Measurements from ENCODE around the gene CADPS. TPM values are rescaled to one million over a fixed set of nuclear protein-coding genes. Genes with fewer than 3 reads are reported as not detected.

CADPS gene
- total and polyA plus RNA-seq, 10 donors = 0.16 to 3.6 (median 0.40) TPM

DNA sequence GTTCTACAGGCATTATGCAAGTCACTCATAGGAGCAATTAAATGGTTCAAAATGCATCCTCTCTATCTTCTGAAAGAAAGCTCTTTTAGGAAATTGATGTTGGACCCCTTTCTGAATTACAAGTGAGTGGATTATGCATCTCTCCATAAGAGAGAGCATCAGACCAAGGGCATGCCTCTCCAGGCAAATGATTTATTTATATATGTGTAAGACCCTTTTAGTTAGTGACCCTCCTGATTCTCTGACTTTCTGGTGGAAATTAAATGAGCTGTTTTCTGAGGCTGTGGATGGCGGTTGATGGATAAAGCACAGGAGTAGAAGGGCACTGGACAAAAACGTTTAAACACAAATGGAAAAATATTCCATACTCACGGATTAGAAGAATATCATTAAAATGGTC, 62.6 kb downstream of the CADPS start:
- intact Hi-C loops (cut with DNase I; ENCODE audit: low total_unique reads) = no loop called here
- H3K36me3 ChIP-seq = no peaks in the 10 kb centered on the region
- no peak for TF ChIP-seq POLR2AphosphoS5 (IDR thresholded peaks at IDR 0.05)
- TF ChIP-seq, protein P1, sequence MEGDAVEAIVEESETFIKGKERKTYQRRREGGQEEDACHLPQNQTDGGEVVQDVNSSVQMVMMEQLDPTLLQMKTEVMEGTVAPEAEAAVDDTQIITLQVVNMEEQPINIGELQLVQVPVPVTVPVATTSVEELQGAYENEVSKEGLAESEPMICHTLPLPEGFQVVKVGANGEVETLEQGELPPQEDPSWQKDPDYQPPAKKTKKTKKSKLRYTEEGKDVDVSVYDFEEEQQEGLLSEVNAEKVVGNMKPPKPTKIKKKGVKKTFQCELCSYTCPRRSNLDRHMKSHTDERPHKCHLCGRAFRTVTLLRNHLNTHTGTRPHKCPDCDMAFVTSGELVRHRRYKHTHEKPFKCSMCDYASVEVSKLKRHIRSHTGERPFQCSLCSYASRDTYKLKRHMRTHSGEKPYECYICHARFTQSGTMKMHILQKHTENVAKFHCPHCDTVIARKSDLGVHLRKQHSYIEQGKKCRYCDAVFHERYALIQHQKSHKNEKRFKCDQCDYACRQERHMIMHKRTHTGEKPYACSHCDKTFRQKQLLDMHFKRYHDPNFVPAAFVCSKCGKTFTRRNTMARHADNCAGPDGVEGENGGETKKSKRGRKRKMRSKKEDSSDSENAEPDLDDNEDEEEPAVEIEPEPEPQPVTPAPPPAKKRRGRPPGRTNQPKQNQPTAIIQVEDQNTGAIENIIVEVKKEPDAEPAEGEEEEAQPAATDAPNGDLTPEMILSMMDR (IDR thresholded peaks at IDR 0.05 in 8 of 11, conservative IDR thresholded peaks at IDR 0.05 in 3 of 11) = no peak
- TF ChIP-seq POLR2A (IDR thresholded peaks at IDR 0.05) = no peak
- H3K9me3 ChIP-seq = no peaks in the 10 kb centered on the region
- no peak for DNase-seq
- no peak overlapping the region for H3K4me3 ChIP-seq
- H3K27me3 ChIP-seq (replicated peaks in 1 of 7) = no peaks in the 10 kb centered on the region
- WGBS, 5 donors = 74 to 85% (median 82%) methylated on average over 3 of the region's 3 CpGs
- no peaks in the 10 kb centered on the region for H3K4me1 ChIP-seq
- H3K27ac ChIP-seq = no peak overlapping the region

DNA sequence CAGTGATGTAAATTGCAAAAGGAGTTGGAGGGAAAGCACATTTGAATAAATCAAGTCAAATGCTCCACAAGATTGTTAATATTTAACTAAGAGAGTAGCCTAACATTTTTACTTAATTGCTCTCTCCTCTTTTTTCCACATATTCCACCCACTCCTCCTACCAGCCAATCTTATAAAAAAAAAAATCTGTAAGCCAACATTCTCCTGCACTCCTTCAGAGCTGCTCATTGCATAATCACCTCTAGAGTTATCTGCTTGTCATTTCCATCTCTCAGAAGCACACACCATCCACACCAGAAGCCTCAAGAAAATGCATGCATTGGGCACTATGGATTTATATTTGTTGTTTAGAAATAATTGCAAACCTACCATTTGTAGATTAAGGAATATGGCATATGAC, 64.1 kb downstream of the CADPS start:
- no peak for DNase-seq
- Histone ChIP-seq H3K9me3 (no peaks in the 10 kb centered on the region), H3K27me3 (replicated peaks in 1 of 7) (no peaks in the 10 kb centered on the region), H3K4me1 (no peaks in the 10 kb centered on the region), H3K4me3 (no peak overlapping the region), H3K36me3 (no peaks in the 10 kb centered on the region), H3K27ac (no peak overlapping the region)
- no peak for TF ChIP-seq POLR2AphosphoS5 (IDR thresholded peaks at IDR 0.05)
- TF ChIP-seq, protein P1 (IDR thresholded peaks at IDR 0.05 in 8 of 11, conservative IDR thresholded peaks at IDR 0.05 in 3 of 11) = no peak
- no peak for TF ChIP-seq POLR2A (IDR thresholded peaks at IDR 0.05)
- intact Hi-C loops (cut with DNase I; ENCODE audit: low total_unique reads) = no loop called here

DNA sequence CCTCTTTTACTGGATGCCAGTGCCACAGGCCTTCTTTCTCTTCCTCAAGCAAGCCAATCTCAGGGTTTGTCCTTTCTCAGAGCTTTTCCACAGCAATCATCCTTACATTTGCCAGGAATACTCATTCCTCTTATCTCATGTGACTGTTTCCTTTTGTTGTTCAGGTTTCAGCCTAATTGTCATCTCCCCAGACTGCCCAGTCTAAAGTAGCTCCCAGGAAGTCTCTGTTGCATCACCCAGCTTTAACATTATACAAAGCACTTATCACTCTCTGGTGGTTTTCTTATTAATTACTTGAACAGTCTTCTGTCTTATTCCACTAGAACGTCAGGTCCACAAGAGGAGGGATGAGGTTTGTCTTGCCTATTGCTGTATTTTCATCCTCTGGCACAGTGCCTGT, 65.8 kb downstream of the CADPS start:
- intact Hi-C loops (cut with DNase I; ENCODE audit: low total_unique reads) = no loop called here
- 66 to 88% (median 70%) methylated on average over 1 of the region's 1 CpG for WGBS, 5 donors
- H3K27ac ChIP-seq = no peak overlapping the region
- TF ChIP-seq POLR2AphosphoS5 (IDR thresholded peaks at IDR 0.05) = no peak
- TF ChIP-seq, protein P1 (IDR thresholded peaks at IDR 0.05 in 8 of 11, conservative IDR thresholded peaks at IDR 0.05 in 3 of 11) = no peak
- TF ChIP-seq POLR2A (IDR thresholded peaks at IDR 0.05) = no peak
- H3K4me3 ChIP-seq = no peak overlapping the region
- no peaks in the 10 kb centered on the region for H3K27me3 ChIP-seq (replicated peaks in 1 of 7)
- H3K9me3 ChIP-seq = no peaks in the 10 kb centered on the region
- H3K36me3 ChIP-seq = no peaks in the 10 kb centered on the region
- no peaks in the 10 kb centered on the region for H3K4me1 ChIP-seq
- no peak for DNase-seq

DNA sequence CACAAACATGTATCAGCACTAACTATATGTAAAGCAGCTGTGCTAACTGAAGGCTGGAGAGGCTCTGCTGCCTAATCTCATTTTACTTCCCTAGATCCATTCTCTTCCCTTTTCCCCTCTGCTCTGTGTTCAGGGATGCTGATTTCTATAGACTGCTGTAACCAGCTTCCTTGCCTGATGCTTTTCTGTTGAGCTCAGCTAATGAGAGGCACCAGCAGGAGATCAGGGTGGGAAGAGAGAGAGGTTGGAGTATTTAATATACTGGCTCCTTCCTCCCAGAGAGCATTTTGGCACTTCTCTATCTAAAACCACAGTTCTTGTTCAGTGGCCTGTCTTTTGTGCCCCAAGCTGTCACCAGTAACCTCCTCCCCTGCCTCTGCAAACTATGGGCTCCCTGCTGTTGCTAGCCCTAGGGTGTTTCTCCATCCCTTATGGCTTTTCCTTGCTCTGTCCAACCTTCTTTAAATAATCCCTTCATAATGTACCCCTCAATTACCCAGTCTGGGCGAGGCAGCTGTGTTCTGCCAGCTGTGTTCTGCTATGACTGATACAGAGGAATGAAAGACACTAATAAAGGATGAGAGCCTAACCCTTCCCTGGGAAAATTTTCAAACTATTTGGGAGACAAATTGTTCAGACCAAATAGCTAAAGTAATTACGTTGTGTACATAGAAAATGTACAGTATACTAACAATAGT, 69.5 kb downstream of the CADPS start:
- TF ChIP-seq, protein P1 (IDR thresholded peaks at IDR 0.05 in 8 of 11, conservative IDR thresholded peaks at IDR 0.05 in 3 of 11) = no peak
- no peak for TF ChIP-seq POLR2AphosphoS5 (IDR thresholded peaks at IDR 0.05)
- TF ChIP-seq POLR2A (IDR thresholded peaks at IDR 0.05) = no peak
- Histone ChIP-seq H3K4me1 (no peaks in the 10 kb centered on the region), H3K36me3 (no peaks in the 10 kb centered on the region), H3K27me3 (replicated peaks in 1 of 7) (no peaks in the 10 kb centered on the region), H3K27ac (no peak overlapping the region), H3K4me3 (no peak overlapping the region), H3K9me3 (no peaks in the 10 kb centered on the region)
- intact Hi-C loops (cut with DNase I; ENCODE audit: low total_unique reads) = no loop called here
- 31 to 64% (median 53%) methylated on average over 2 of the region's 2 CpGs for WGBS, 5 donors
- DNase-seq = no peak
